Heart left ventricle (tissue), 16 donors: ENCODE measurements around the gene MIER2. TPM values are rescaled to one million over a fixed set of nuclear protein-coding genes. Genes with fewer than 3 reads are reported as not detected.

ENCODE experiments used
- ATAC-seq, 4 donors: fragments of 200-7000 bp; cut with Tn5 transposase; one replicate each; pipeline ENCODE4 v1.9.1; 2020 to 2022; ENCODE audit warnings: moderate library complexity in 4 of 4, mild to moderate bottlenecking in 3 of 4, moderate number of reproducible peaks in 1 of 4
- DNase-seq, 5 donors: peaks; one replicate each; pipeline ENCODE4 v3.0.0-alpha.2; 2020
- H3K27ac ChIP-seq, 12 donors: fragments of 200-600 bp; sonication (generic) in 4 of 12; one replicate each; pipeline versions ENCODE4 v1.5.0 to v1.8.0; 2016 to 2022; ENCODE audit warnings: mild to moderate bottlenecking in 2 of 12
- H3K27me3 ChIP-seq, 9 donors: fragments of 200-600 bp; sonication (generic) in 2 of 9; one replicate each; pipeline versions ENCODE4 v1.5.1 to v1.8.0; 2016 to 2022; ENCODE audit warnings: mild to moderate bottlenecking in 3 of 9
- H3K36me3 ChIP-seq, 9 donors: fragments of 200-600 bp; sonication (generic) in 2 of 9; one replicate each; pipeline versions ENCODE4 v1.5.0 to v1.8.0; 2018 to 2022; ENCODE audit warnings: mild to moderate bottlenecking in 2 of 9
- H3K4me1 ChIP-seq, 12 donors: fragments of 200-600 bp; sonication (generic) in 4 of 12; one replicate each; pipeline versions ENCODE4 v1.5.0 to v1.8.0; 2016 to 2022; ENCODE audit warnings: mild to moderate bottlenecking in 3 of 12
- H3K4me3 ChIP-seq, 12 donors: fragments of 200-600 bp; sonication (generic) in 4 of 12; one replicate each; pipeline versions ENCODE4 v1.5.0 to v1.8.0; 2017 to 2022; ENCODE audit warnings: mild to moderate bottlenecking in 9 of 12, moderate library complexity in 4 of 12
- H3K9me3 ChIP-seq, 12 donors: fragments of 200-600 bp; sonication (generic) in 4 of 12; one replicate each; pipeline versions ENCODE4 v1.5.0 to v1.8.0; 2016 to 2022; ENCODE audit warnings: mild to moderate bottlenecking in 1 of 12
- POLR2A ChIP-seq, 2 donors: fragments of 450-650 bp; IDR thresholded peaks; one replicate each; pipeline ENCODE4 v1.6.1; 2017; ENCODE audit warnings: antibody characterized with exemption in 2 of 2, mild to moderate bottlenecking in 2 of 2, moderate library complexity in 2 of 2
- WGBS, 4 donors: extraction: QIAGEN DNeasy Blood & Tissue Kit in 2 of 4; methylation state at CpG; one replicate each; pipeline versions ENCODE4 v1.1.5 to v1.1.7; 2013 to 2018; 5-methylcytosine and 5-hydroxymethylcytosine counted together
- intact Hi-C, 10 donors: fragments of 100-400 bp; cut with DNase I; formaldehyde crosslinking; loops; one replicate each; pipeline versions ENCODE4 v1.11.1 to v1.14.2; 2022
- polyA plus RNA-seq, 2 donors: library from polyadenylated mRNA; stranded (reverse); fragments of 200-250 nt; gene quantifications; one replicate each; pipeline ENCODE4 v1.2.3, GENCODE V29; 2013
- total RNA-seq, 9 donors: library from RNA; depleted of rRNA in 2 of 9; stranded (reverse); fragments of >200 nt in 2 of 9; fragmentation: NEBNext Ultra II Directional in 3 of 9; extraction: Animal tissue kit (Norgen Biotek cat#: 25700) in 3 of 9; gene quantifications; one replicate each; pipeline versions ENCODE4 v1.1.0 to v1.2.4, GENCODE V29; 2016 to 2023
- TF ChIP-seq, protein P1 (sequence below), 12 donors: fragments of 200-600 bp; sonication (generic) in 4 of 12; IDR thresholded peaks; one replicate each; pipeline versions ENCODE4 v1.5.0 to v1.8.0; 2018 to 2022; ENCODE audit warnings: antibody characterized with exemption in 12 of 12, mild to moderate bottlenecking in 5 of 12
- donor health status: ischemic (EF 13 %, LVEDD 7.1; RV severe dilation, severe dysfunction).
- donor health status: healthy with polysubstance abuse.
- donor health status: DM: no; HTN: yes; CAD: no.
- donor health status: DM: no; HTN: no; CAD: no.
- donor health status: ischemic (EF 25% LVEDD 6.9; RV normal size, moderate dysfunction).
- donor health status: ischemic (EF 25% LVEDD 5.7; RV mildly dilated, moderate dysfunction).
- donor health status: healthy.
- donor health status: DM: yes; HTN: yes; CAD: no.
- donor health status: ischemic (EF 35%, LVEDD 5.7; RV mildly dilated, moderate dysfunction).
- donor health status: nonischemic (EF 11% LVEDD 7.7; RV severe dilation, severe dysfunction).
- donor health status: DM: yes; HTN: yes; CAD: no.
- donor health status: PGD.
- donor health status: ischemic (EF 29% LVEDD 5.4; RV normal size, mild dysfunction).
- donor health status: nonischemic (EF 23%, LVEDD 6.1; RV moderate dilation, normal function).

The MIER2 gene
- total and polyA plus RNA-seq, 11 donors: 15.7 to 30.3 (median 19.5) TPM

DNA sequence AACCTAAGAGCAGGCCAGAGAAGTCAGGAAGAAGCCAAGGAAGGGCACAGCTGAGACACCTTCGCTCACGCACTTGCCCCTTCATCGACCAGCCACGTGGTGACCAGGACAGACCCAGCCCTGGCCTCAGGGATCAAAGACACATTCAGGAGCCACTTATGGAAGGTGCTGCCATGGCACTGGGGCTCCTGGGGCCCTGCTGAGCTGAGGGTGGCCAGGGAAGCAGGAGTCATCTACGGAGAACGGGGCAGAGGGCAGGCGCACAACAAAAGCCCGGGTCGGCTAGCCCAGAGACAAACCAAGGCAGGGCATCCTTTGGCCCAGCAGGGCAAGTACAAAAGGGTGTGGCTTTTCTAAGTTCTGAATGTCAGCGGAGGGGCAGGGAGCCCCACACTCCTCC lies 55.7 kb downstream of the MIER2 start:
- DNase-seq (peak in 1 of 5 donors; percentile 54), ATAC-seq (no peak)
- intact Hi-C loops: no loop called here
- Histone ChIP-seq H3K36me3 (no peaks in the 10 kb centered on the region), H3K27me3 (peaks cover 23 to 42% (median 33%) of the 10 kb centered on the region in 9 donors), H3K27ac (no peak overlapping the region), H3K4me1 (peaks cover 0 to 19% (median 8%) of the 10 kb centered on the region in 12 donors), H3K9me3 (no peaks in the 10 kb centered on the region), H3K4me3 (no peak overlapping the region)
- WGBS, 4 donors: 75 to 88% (median 81%) methylated on average over 10 of the region's 10 CpGs
- TF ChIP-seq, protein P1, sequence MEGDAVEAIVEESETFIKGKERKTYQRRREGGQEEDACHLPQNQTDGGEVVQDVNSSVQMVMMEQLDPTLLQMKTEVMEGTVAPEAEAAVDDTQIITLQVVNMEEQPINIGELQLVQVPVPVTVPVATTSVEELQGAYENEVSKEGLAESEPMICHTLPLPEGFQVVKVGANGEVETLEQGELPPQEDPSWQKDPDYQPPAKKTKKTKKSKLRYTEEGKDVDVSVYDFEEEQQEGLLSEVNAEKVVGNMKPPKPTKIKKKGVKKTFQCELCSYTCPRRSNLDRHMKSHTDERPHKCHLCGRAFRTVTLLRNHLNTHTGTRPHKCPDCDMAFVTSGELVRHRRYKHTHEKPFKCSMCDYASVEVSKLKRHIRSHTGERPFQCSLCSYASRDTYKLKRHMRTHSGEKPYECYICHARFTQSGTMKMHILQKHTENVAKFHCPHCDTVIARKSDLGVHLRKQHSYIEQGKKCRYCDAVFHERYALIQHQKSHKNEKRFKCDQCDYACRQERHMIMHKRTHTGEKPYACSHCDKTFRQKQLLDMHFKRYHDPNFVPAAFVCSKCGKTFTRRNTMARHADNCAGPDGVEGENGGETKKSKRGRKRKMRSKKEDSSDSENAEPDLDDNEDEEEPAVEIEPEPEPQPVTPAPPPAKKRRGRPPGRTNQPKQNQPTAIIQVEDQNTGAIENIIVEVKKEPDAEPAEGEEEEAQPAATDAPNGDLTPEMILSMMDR (IDR thresholded peaks at IDR 0.05): no peak
- no peak for TF ChIP-seq POLR2A (IDR thresholded peaks at IDR 0.05)

DNA sequence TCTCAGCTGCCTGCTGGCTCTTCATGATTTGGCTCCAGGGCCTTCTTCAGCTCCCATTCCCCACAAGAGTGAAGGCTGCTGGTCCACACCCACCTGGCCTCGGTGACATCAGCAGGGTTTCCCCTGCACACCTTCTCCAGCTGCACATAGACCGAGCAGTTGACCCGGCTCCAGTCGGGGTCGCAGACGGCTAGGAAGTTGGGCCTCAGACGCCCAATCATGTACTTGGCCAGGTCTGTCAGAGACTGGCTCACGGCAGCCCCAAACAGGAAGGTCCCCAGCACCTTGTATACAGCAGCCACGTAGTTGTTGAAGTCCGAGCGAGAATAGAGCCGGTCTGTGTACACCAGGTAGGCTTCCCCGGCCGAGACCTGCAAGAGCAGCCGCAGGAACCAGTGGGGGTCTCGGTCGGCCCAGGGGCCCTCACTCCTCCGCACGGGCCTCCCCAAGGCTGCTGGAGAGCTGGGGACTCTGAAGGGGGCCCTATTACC lies 57.2 kb downstream of the MIER2 start:
- no peak overlapping the region for H3K27ac ChIP-seq
- DNase-seq (peak in 1 of 5 donors; percentile 45), ATAC-seq (peak in 1 of 4 donors; percentile 10)
- no peak overlapping the region for H3K4me3 ChIP-seq
- H3K9me3 ChIP-seq: no peaks in the 10 kb centered on the region
- H3K4me1 ChIP-seq: peaks cover 0 to 19% (median 7%) of the 10 kb centered on the region in 12 donors
- 80 to 90% (median 85%) methylated on average over 5 to 19 of the region's 19 CpGs for WGBS, 4 donors
- H3K27me3 ChIP-seq: peaks cover 14 to 27% (median 18%) of the 10 kb centered on the region in 9 donors
- no peaks in the 10 kb centered on the region for H3K36me3 ChIP-seq
- intact Hi-C loops: no loop called here
- no peak for TF ChIP-seq POLR2A (IDR thresholded peaks at IDR 0.05)
- TF ChIP-seq, protein P1 (IDR thresholded peaks at IDR 0.05): no peak

DNA sequence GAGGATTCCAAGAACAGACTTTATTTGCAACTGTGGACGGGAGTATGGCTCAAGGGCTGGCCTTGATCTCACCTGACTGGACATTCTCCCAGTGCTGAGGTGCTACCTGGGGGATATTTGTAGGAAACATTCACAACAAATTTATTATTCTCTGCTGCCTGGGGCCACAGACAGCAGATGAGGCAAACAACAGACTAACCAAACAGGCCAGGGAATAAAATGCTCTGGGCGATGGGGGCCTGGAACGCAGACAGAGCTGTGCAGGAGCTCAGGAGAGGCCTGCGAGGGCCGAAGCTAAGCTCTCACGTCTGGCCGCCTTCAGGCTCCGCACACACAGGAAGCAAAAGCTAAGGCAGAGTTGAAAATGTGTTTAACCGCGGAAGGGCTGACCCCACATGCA lies 61.2 kb downstream of the MIER2 start:
- DNase-seq: no peak
- Histone ChIP-seq H3K9me3 (no peaks in the 10 kb centered on the region), H3K4me1 (no peaks in the 10 kb centered on the region), H3K36me3 (no peaks in the 10 kb centered on the region), H3K27me3 (peaks cover 0 to 16% (median 5%) of the 10 kb centered on the region in 9 donors), H3K27ac (no peak overlapping the region), H3K4me3 (no peak overlapping the region)
- WGBS, 4 donors: 83 to 92% (median 86%) methylated on average over 10 of the region's 10 CpGs
- intact Hi-C loops: no loop called here
- TF ChIP-seq POLR2A (IDR thresholded peaks at IDR 0.05): no peak
- TF ChIP-seq, protein P1 (IDR thresholded peaks at IDR 0.05): no peak
- ATAC-seq: no peak

DNA sequence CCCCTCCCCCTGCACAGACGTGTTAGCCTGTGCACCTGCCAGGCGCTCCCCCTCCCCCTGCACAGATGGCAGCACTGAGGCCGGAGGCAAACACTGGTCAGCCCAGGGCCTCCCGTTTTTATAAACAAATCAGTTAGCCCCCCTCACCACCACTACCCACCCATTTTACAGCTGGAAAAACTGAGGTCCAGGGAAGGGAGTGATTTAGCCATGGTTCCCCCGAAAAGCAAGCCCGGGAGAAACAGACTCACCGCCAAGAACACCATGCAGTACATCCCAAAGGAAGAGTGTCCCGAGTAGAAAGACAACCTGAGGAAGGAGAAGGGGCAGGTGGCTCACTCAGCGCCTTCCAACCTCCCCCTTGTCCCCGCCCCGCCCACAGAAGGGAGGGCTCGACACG lies 62.1 kb downstream of the MIER2 start:
- DNase-seq: no peak
- Histone ChIP-seq H3K4me3 (no peak overlapping the region), H3K4me1 (no peaks in the 10 kb centered on the region), H3K9me3 (no peaks in the 10 kb centered on the region), H3K36me3 (no peaks in the 10 kb centered on the region), H3K27me3 (peaks cover 0 to 21% (median 6%) of the 10 kb centered on the region in 9 donors), H3K27ac (no peak overlapping the region)
- no peak for ATAC-seq
- 69 to 76% (median 72%) methylated on average over 12 to 13 of the region's 13 CpGs for WGBS, 4 donors
- intact Hi-C loops: no loop called here
- TF ChIP-seq, protein P1 (IDR thresholded peaks at IDR 0.05): no peak
